ENCODE measurements around the gene PDE4B. TPM values are rescaled to one million over a fixed set of nuclear protein-coding genes. Genes with fewer than 3 reads are reported as not detected.

Gene PDE4B
- total and polyA plus RNA-seq, 12 donors: 1.2 to 14.9 (median 3.9) TPM

DNA sequence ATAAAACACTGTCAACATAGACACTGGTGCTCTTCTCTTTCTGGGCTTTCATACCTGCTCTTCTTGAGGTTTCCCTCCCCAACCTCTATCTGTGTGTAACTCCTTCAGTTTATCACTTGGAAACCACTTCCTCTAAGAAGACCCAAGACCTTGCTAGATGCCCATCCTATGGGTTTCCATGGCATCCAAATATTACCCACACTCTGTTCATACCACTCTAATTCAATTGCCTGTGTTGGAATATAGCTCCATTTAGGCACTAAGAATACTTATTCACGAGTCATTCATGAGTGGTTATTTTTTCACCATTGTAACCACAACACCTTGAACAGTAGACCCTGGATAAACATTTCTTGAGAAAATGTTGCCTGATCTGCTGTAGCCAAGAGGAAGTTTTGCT is 510.1 kb downstream of the PDE4B start:
- TF ChIP-seq, protein P1, sequence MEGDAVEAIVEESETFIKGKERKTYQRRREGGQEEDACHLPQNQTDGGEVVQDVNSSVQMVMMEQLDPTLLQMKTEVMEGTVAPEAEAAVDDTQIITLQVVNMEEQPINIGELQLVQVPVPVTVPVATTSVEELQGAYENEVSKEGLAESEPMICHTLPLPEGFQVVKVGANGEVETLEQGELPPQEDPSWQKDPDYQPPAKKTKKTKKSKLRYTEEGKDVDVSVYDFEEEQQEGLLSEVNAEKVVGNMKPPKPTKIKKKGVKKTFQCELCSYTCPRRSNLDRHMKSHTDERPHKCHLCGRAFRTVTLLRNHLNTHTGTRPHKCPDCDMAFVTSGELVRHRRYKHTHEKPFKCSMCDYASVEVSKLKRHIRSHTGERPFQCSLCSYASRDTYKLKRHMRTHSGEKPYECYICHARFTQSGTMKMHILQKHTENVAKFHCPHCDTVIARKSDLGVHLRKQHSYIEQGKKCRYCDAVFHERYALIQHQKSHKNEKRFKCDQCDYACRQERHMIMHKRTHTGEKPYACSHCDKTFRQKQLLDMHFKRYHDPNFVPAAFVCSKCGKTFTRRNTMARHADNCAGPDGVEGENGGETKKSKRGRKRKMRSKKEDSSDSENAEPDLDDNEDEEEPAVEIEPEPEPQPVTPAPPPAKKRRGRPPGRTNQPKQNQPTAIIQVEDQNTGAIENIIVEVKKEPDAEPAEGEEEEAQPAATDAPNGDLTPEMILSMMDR (IDR thresholded peaks at IDR 0.05): no peak
- TF ChIP-seq POLR2A (IDR thresholded peaks at IDR 0.05): no peak
- Histone ChIP-seq H3K9me3 (replicated peaks in 1 of 3) (no peaks in the 10 kb centered on the region), H3K27me3 (no peaks in the 10 kb centered on the region), H3K4me1 (replicated peaks in 1 of 2) (no peaks in the 10 kb centered on the region), H3K27ac (no peak overlapping the region), H3K4me3 (no peak overlapping the region), H3K36me3 (replicated peaks in 1 of 2) (no peaks in the 10 kb centered on the region)
- no peak for DNase-seq
- 55 to 71% (median 62%) methylated on average over 1 of the region's 1 CpG for WGBS, 4 donors
- intact Hi-C loops (cut with DNase I): no loop called here

- 85 to 96% (median 93%) methylated on average over 2 of the region's 2 CpGs for WGBS, 4 donors
- intact Hi-C loops (cut with DNase I): no loop called here
- H3K4me1 ChIP-seq (replicated peaks in 1 of 2): no peaks in the 10 kb centered on the region
- no peak for DNase-seq
- no peak for TF ChIP-seq POLR2A (IDR thresholded peaks at IDR 0.05)
- TF ChIP-seq, protein P1 (IDR thresholded peaks at IDR 0.05): no peak
- no peaks in the 10 kb centered on the region for H3K36me3 ChIP-seq (replicated peaks in 1 of 2)
- H3K27ac ChIP-seq: no peak overlapping the region
- H3K9me3 ChIP-seq (replicated peaks in 1 of 3): no peaks in the 10 kb centered on the region
- H3K27me3 ChIP-seq: no peaks in the 10 kb centered on the region
- no peak overlapping the region for H3K4me3 ChIP-seq
Observed at GRCh38 chr1:66303646-66304045, 511.0 kb downstream of the PDE4B start.

GRCh38 chr1:66304128-66304527 is 511.4 kb downstream of the PDE4B start:
- H3K4me3 ChIP-seq: no peak overlapping the region
- intact Hi-C loops (cut with DNase I): no loop called here
- no peak for TF ChIP-seq POLR2A (IDR thresholded peaks at IDR 0.05)
- TF ChIP-seq, protein P1 (IDR thresholded peaks at IDR 0.05): no peak
- no peaks in the 10 kb centered on the region for H3K27me3 ChIP-seq
- no peaks in the 10 kb centered on the region for H3K4me1 ChIP-seq (replicated peaks in 1 of 2)
- 77 to 88% (median 82%) methylated on average over 2 of the region's 2 CpGs for WGBS, 4 donors
- no peak for DNase-seq
- no peaks in the 10 kb centered on the region for H3K36me3 ChIP-seq (replicated peaks in 1 of 2)
- H3K9me3 ChIP-seq (replicated peaks in 1 of 3): no peaks in the 10 kb centered on the region
- no peak overlapping the region for H3K27ac ChIP-seq

- Histone ChIP-seq H3K27me3 (no peaks in the 10 kb centered on the region), H3K9me3 (replicated peaks in 1 of 3) (no peaks in the 10 kb centered on the region), H3K27ac (no peak overlapping the region), H3K4me1 (replicated peaks in 1 of 2) (no peaks in the 10 kb centered on the region), H3K4me3 (no peak overlapping the region), H3K36me3 (replicated peaks in 1 of 2) (no peaks in the 10 kb centered on the region)
- TF ChIP-seq, protein P1 (IDR thresholded peaks at IDR 0.05): no peak
- no peak for TF ChIP-seq POLR2A (IDR thresholded peaks at IDR 0.05)
- intact Hi-C loops (cut with DNase I): no loop called here
- no peak for DNase-seq
- 87 to 93% (median 88%) methylated on average over 4 of the region's 4 CpGs for WGBS, 4 donors
Observed at GRCh38 chr1:66305927-66306326, 513.2 kb downstream of the PDE4B start.
